GDM1 (cell line): ENCODE data around the gene ODAD2.
"Not testable (repeated sequence)": the region's sequence is repeated elsewhere in the genome, so short reads cannot be mapped to it uniquely, and the experiment has no call there.

ENCODE experiments used
- DNase-seq: peaks from one replicate; lab custom pipeline; 2025; lab: John Stamatoyannopoulos, UW

Gene ODAD2, protein sequence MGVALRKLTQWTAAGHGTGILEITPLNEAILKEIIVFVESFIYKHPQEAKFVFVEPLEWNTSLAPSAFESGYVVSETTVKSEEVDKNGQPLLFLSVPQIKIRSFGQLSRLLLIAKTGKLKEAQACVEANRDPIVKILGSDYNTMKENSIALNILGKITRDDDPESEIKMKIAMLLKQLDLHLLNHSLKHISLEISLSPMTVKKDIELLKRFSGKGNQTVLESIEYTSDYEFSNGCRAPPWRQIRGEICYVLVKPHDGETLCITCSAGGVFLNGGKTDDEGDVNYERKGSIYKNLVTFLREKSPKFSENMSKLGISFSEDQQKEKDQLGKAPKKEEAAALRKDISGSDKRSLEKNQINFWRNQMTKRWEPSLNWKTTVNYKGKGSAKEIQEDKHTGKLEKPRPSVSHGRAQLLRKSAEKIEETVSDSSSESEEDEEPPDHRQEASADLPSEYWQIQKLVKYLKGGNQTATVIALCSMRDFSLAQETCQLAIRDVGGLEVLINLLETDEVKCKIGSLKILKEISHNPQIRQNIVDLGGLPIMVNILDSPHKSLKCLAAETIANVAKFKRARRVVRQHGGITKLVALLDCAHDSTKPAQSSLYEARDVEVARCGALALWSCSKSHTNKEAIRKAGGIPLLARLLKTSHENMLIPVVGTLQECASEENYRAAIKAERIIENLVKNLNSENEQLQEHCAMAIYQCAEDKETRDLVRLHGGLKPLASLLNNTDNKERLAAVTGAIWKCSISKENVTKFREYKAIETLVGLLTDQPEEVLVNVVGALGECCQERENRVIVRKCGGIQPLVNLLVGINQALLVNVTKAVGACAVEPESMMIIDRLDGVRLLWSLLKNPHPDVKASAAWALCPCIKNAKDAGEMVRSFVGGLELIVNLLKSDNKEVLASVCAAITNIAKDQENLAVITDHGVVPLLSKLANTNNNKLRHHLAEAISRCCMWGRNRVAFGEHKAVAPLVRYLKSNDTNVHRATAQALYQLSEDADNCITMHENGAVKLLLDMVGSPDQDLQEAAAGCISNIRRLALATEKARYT

DNA sequence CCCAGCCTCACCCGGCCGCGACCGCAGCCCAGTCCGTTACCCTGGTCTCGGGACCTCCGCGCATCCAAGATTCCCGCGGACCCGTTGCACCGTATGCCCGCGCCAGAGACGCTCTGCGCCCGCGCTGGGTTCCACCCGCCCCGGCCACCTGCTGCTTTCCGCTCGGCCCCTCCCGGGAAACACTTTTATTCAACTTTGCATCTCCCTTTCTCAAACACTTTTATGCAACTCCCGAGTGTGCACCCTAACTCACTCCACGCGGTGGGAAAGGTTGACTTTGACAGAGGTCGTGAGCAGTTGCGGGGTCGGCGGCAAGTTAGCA, at the start of gene ODAD2:
TSS of gene ODAD2 (minus strand) at position 126 of the 322 bp plus-strand sequence. CDS start 3,937 bp downstream, outside the sequence.
- DNase-seq: no peak

DNA sequence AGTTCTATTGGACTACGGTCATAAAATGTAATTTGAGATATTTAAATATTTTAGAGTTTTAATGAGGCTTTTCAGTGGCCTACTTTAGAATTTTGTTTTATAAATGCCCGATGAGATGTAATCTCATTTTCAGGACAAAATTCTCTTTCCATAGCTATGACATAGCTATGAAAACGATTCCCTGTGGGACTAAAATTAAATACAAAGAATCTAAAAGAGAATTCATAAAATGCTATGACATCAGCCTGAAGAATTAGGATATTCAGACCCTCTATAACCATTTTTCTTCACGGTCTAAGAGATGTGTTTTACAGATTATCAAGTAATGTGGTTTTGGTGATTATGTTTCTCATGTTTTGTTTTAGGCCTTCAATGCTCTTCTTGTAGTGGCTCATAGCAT, 48.2 kb upstream of the ODAD2 start:
- no peak for DNase-seq

DNA sequence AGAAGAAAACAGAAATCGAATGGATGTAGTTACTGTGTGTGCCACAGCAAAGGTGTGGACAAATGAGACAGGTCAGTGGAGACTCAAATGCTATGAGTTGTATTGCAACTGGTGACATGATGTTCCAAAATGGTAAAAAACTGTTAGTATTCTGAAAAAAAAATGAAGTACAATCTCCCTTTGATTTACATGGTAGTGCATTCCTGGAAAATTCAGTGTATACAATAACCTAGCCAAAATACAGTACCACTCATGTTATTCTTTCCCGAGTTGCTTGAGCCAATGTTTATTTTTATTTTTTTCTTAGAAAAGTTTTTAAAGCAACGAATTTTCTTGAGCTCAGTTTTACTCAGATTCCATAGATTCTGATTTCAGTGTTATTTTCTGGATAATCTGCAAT, 47.7 kb upstream of the ODAD2 start:
- no peak for DNase-seq

DNA sequence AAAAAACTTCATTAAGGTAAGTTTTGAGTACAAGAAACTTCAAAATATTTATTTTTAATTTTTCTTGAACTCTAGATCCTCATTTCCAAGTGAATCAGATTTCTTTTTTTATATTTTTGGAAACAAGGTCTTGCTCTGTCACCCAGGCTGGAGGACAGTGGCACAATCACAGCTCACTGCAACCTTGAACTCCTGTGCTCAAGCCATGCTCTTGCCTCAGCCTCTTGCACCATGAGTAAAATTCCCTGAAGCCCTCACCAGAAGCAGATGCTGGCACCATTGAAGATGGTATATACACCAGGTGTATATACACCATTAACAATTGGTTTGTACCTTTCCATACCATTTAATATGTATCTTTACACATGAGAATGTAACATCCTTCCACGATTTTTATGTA, 45.1 kb upstream of the ODAD2 start:
- no peak for DNase-seq

DNA sequence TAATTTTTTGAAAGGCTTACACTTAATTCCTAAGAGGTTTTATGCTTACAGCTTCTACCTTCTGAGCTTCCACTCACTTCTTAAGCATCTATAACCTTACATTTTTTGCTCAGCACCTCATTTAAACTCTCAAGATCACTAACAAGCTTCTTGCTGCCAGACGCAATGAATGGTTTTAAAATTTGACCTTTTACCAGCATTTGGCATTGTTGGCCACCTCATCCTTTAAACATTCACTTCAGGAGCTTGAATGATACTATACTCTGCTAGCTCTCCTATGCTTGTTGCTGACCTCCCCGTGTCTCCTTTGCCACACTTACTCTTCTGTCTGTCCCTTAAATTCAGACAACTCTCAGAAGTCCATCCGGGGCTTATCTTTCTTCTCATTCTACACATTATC, 37.7 kb upstream of the ODAD2 start:
- no peak for DNase-seq

DNA sequence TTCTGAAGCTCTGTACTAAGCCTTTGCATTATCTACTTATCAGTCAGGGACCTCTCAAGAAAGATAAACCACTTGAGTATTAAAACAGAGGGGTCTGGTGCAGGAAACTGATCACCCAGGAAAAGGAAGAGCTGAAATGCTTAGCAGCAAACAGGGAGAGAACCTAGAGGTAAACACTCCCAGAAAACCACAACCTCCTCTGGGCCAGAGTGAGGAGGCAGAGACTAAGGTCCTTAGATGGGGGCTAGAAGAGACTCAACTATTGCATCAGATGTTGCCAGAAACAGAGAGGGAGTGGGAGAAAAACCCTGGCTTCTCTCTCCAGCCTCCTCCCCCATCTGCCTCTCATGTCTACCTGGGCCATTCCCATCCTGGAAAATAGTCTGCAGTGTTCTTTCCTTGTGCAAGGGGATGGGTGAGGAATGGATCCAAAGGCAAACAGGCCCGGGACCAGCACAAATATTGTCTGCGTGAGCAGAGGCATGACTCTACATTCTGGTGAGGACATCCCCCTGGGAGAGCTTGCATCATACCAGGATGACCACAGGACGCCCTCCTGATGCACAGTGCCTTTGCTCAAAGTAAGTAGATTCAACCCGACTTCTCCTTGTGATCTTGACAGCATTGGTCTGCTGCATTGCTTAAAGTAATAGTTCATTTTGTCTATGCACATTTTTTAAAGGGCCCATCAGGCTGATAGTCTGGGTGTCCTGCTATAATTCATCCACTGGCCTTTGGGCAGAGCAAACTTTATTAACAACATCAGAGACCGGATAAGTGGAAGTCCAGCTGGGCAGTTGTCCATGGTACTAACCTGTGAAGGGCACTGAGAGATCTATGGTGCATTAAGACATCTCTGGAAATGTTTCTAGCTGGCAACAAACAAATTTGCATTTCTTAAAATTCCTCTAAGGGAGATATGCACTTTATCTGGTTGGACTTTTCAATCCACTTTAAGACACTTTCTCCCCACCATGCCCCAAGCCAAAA, 22.4 kb upstream of the ODAD2 start:
- no peak for DNase-seq

DNA sequence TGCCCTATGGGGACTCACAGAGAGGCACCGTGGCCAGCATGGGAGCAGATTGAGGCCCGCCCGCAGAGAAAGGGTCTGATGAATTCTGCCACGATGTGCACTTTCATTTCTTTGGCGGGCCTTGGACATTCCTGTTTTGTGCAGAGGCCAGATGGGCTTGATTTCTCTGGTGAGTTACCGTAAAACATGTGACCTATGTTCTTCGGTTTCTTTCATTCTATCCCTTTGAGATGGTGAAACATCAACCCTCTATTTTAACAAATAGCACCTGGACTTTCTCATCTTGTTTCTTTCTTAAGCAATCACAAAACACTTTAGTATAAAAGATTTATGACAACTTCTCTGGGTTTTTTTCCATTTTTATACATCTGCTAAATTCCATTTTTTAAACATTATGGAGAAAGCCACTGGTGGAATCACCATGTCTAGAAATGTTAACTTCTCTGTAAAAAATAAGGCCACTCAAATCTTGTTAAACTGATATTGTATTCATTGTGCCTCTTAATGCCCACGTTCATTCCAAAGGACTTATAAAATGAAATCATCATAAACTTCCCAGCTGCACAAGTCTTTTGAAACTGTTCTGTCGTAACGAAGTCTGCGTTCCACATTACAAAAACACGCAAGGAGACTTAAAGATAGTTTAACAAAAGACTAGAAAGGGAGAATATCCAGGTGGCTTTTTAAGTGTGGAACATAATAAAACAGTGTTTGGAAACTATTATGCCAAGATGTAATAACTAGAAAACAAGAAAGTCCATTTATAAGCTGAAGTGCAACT, 21.4 kb upstream of the ODAD2 start:
- no peak for DNase-seq

DNA sequence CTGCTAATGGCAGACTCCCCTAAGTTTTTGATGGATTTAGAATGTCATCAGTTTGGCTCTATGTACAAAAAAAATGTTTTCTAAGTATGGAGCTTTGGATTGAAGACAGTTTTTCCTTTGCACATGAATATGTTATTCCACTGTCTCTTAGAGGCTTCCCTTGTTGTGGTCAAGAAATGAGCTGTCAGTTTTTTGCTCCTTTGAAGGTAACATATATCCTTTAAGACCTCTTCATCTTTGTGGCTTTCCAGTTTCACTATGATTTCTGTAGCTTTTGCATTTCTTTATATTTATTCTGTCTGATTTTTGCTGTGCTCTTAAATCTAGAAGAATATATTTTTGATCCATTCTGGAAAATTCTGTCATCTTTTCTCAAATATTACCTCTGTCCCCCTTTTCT, 15.8 kb upstream of the ODAD2 start:
- no peak for DNase-seq

DNA sequence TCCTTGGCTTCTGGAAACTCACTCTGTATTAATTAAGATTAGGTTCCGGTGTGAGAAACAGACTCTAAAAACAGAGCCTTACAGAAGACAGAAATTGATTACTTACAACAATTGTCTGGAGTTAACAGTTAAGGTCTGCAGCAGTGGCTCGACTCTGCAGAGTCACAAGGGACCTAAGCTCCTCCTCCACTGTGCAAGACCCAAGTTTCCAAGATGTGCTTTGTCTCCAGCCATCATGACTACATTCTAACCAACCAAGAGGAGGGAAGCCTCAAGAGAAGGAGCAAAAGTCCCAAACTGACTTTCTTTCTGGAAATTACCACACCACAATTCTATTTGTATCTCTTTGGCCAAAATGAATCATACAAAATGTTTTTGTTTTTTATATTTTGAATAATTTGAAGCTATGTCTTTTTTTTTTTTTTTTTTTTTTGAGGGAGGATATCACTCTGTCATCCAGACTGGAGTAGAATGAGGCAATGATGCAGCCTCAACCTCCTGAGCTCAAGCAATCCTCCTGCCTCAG, 14.2 kb upstream of the ODAD2 start:
- no peak for DNase-seq

DNA sequence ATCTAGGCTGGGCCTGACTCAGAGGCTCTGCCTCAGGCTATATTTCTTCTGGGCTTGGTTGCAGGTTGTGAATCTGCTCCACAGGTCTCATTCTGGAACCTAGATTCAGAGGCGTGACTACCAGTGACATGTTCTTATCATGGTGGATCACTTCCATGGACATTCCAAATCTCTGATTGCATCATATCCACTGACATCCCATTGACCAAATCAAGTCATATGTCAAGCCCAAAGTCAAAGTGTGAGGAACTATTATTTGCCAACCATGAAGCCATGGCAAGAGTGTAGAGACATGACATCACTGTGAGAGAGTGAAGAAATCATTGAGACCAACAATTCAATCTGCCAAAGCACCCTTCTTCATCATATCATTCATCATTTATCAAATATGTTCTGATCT, 11.9 kb upstream of the ODAD2 start:
- no peak for DNase-seq

DNA sequence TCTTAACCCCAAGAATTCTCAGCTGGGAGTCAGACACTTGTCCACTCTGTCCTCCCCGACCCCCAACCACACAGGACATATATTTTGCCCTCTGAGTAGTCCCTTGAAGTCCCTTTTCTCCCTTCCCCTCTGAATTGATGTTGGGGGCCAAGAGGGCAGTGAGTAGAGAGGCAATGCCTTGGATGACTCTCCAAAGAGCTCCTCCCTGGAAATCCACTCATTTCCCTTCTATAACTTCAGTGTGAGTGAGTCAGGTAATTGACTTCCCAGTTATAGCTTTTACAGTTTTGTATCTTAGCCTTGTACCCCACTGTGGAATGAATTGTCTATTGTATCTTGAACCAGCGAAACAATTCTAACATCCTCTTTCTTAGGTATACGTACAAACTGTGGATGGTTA, 9.2 kb upstream of the ODAD2 start:
- no peak for DNase-seq

DNA sequence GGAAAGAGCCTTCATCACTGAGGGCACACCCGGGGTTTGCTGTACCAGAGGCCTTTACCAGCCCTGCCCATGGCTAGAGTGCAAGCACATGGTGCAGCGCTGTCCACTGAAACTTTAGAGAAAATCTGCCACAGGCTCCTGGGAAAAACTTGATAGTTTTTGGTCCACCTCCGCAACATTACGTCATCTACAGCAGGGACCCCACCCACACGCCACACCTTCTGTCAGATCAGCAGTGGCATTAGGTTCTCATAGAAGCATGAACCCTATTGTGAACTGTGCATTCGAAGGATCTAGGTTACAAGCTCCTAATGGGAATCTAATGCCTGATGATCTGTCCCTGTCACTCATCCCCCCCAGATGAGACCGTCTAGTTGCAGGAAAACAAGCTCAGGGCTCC, 2.5 kb upstream of the ODAD2 start:
- no peak for DNase-seq

DNA sequence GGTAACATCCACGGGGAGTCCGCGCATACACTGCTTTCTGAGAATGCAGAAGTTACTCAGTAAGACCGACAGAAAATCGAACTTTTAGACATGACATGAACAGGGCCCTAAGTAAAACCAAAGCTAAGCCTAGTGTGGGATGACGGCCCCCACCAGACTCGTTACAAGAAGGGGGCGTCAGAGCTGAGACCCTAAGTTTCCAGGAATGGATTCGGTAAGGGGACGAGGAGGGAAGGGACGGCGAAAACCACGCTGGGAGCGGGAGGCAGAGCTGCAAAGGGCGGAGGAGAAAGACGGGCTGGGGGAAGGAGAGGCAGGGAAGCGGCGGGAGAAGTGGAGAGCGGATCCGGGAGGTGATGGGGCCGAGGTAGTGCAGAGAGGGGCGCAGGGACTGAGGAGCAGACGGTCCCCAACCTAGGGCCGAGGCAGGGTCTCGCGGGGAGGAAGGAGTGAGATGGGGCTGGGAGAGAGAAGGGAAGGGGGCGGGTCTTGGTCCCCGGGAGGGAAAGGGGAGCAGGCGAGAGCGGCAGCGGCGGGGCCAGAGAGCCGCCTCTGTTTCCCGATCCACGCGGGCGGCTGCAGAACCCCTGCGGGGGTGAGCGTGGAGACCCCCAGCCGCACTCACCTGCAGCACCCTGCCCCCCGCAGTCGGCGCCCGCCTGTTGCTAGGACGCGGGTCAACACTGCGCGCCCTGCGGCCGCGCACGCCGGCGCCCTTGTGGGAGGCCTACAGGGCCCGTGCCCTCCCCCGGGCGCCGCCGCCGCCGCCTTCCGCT, 513 bp downstream of the ODAD2 start:
- no peak for DNase-seq

DNA sequence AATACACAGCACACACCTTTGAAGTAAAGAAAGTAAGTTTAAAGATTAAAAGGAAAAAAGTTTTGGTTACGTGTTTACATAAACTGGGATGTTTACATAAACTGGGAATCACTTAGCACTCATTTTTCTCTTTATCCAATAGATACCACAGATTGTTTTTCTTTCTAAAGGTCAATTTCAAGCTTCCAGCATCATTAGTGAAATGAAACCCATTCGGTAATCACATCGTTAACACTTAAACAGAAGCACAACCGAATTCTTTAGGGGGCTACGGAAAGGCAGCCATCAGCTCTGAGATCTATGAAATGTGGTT, 1.1 kb downstream of the ODAD2 start:
- no peak for DNase-seq

DNA sequence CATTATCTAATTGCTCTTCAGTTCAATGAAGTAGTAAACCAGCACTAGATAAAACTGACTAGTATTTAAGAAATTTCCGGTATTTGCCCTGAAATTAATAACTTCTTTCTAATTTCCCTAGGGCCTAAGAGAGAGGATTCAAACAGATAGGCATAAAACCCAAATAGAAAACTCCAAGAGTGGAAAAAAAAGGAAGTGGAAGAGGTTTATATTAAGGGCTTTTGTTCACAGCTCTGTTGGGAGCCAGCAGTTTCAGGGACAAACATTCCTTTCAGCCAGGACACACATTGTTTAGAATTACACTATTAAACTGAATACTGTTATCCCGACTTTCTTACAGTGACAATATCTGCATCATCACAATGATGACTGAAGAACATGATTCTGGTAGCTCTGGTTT, 3.6 kb downstream of the ODAD2 start:
- no peak for DNase-seq

DNA sequence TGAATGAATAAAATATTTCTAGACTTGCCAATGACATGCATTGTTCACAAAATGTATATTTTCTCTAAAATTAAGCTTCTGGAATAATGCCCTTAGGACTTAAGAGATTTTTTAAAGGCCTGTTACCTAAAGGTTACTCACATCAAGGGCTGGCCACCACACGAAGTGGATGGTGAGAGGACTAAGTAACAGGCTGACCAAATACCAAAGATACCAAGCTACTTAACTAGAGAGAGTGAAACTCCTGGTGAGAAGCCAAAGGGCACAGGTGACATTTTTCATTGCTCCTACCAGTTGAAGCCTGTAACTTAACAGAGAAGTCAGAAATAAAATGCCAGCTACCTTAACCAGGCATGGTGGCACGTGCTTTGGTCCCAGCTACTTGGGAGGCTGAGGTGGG, 9.5 kb downstream of the ODAD2 start:
- DNase-seq: not testable (repeated sequence)

DNA sequence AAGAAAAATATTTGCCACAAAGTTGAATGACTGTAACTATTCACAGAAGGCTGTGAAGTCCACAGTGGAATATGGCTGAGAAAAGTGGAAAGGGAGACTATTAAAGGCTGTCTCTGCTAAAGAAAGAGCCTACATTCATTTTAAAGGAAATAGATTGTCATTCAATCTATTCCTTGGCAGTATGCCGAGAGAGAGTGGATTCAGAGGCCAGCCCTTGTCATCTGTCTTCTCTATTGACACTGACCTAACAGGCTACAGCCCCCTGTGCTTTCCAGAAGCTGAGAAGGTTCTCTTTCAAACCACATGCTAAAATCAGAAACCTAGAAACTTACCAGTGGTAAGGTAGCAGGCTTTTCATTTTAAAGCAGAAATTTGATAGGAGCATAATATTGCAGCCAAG, 12.1 kb downstream of the ODAD2 start:
- DNase-seq: no peak

DNA sequence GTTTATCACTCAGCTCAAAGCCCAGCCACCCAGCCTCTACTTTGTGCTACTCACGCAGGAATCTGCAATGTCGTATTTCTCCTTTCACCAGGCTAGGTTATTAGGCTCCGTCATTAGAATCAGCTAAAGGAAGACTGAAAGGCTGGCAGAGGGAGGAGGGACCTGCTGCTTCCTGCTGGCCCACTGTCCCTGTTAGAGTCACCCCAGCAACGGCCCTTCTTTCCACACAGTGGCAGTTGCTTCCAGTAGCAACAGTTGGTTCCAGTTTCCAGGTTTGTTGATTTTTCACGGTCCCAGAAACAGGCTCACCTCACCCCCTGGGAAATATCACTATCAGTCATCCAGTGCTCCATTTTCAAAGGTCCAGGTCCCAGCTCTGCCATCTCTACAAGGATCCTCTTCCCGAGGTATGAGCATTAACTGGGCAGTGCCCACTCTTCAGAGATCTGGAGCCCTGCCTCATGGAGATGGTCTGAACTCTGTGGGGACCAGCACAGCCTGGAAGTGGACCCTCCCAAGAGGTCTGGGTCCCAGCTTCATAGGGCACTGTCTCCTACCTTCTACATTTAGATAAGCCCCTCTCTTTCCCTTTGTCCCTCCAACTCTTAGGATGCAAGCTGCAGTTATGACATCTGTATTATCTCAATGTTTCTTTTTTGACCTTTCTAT, 15.9 kb downstream of the ODAD2 start:
- DNase-seq: no peak

DNA sequence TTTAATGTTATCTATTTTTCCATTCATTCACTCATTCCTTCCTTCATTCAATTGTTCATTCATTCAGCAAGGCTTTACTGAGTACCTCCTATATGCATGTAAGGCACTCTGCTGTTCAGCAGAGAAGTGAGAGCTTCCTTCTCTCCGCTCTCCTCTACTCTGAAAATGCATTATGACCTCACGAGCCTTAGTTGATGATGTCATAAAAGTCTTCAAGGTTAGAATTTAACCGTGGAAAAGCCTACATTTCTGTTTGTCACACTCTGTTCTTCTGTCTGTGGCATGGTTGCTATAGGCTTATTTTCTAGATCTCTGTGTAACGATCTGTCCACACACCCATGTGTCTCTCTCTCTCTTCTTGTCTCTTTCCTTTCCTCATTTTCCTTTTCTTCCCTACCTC, 17.1 kb downstream of the ODAD2 start:
- no peak for DNase-seq

DNA sequence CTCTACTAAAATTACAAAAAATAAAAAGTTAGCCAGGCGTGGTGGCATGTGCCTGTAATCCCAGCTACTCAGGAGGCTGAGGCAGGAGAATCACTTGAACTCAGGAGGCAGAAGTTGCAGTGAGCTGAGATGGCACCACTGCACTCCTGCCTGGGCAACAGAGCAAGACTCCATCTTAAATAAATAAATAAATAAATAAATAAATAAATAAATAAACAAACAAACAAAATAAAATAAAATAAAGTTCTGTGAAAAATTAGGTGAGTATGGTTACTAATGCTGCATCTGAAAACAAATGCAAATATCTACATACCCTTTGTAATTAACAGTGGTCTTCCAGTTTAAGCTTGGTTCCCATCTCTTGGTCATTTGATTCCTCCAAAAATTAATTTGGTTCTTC, 28.1 kb downstream of the ODAD2 start:
- DNase-seq: not testable (repeated sequence)
